Measurements from ENCODE around the gene GALNT1. TPM values are rescaled to one million over a fixed set of nuclear protein-coding genes. Genes with fewer than 3 reads are reported as not detected.
"Not testable (repeated sequence)": the region's sequence is repeated elsewhere in the genome, so short reads cannot be mapped to it uniquely, and the experiment has no call there.

The GALNT1 gene
- polyA plus RNA-seq (2013, experiment 1 of 2) = 56.1 TPM
- 59.6 TPM for polyA plus RNA-seq (2013, experiment 2 of 2)

GRCh38 chr18:35581546-35581897 lies at the start of gene GALNT1:
Gene GALNT1 (plus strand): TSS chr18:35581740. CDS start chr18:35654663, 72,923 bp downstream.
- Histone ChIP-seq H3K4me1 (ENCODE audit: insufficient read depth, low read length) (peaks cover 20% of the 10 kb centered on the region), H3K27ac (ENCODE audit: low read depth, low read length) (peak within 1 kb of the TSS; percentile 88), H3K27me3 (ENCODE audit: insufficient read depth, low read length) (peaks cover 20% of the 10 kb centered on the region), H3K9ac (ENCODE audit: low read depth, low read length) (peak within 1 kb of the TSS; percentile 87), H3K4me3 (ENCODE audit: low read length) (peak within 1 kb of the TSS; percentile 93), H3K36me3 (ENCODE audit: insufficient read depth, low read length) (0 out of 2 replicates have a peak, but pooled peaks cover 3% of the 10 kb centered on the region), H3K9me3 (ENCODE audit: insufficient read depth, low read depth, low read length) (peaks cover 20% of the 10 kb centered on the region)
- under 1% methylated on average over 39 of the region's 74 CpGs for WGBS

GRCh38 chr18:35533916-35534405 lies 47.6 kb upstream of the GALNT1 start:
- peaks cover 23% of the 10 kb centered on the region; the same call in 1 of the 2 replicates for H3K9me3 ChIP-seq (ENCODE audit: insufficient read depth, low read depth, low read length)
- no peaks in the 10 kb centered on the region for H3K4me1 ChIP-seq (ENCODE audit: insufficient read depth, low read length)
- H3K4me3 ChIP-seq (ENCODE audit: low read length) = no peak overlapping the region
- WGBS = 90% methylated on average over 2 of the region's 2 CpGs
- no peaks in the 10 kb centered on the region for H3K36me3 ChIP-seq (ENCODE audit: insufficient read depth, low read length)
- no peak overlapping the region for H3K27ac ChIP-seq (ENCODE audit: low read depth, low read length)
- no peaks in the 10 kb centered on the region for H3K27me3 ChIP-seq (ENCODE audit: insufficient read depth, low read length)
- no peak overlapping the region for H3K9ac ChIP-seq (ENCODE audit: low read depth, low read length)

- H3K4me1 ChIP-seq (ENCODE audit: insufficient read depth, low read length) = no peaks in the 10 kb centered on the region
- no peak overlapping the region for H3K9ac ChIP-seq (ENCODE audit: low read depth, low read length)
- no peaks in the 10 kb centered on the region for H3K36me3 ChIP-seq (ENCODE audit: insufficient read depth, low read length)
- H3K9me3 ChIP-seq (ENCODE audit: insufficient read depth, low read depth, low read length) = peaks cover 26% of the 10 kb centered on the region; the same call in 1 of the 2 replicates
- no peak overlapping the region for H3K27ac ChIP-seq (ENCODE audit: low read depth, low read length)
- H3K4me3 ChIP-seq (ENCODE audit: low read length) = no peak overlapping the region
- 96% methylated on average over 1 of the region's 1 CpG for WGBS
- no peaks in the 10 kb centered on the region for H3K27me3 ChIP-seq (ENCODE audit: insufficient read depth, low read length)
These were observed 46.2 kb upstream of the GALNT1 start for GRCh38 chr18:35535297-35535696.

GRCh38 chr18:35542356-35542755 lies 39.2 kb upstream of the GALNT1 start:
- Histone ChIP-seq H3K36me3 (ENCODE audit: insufficient read depth, low read length) (no peaks in the 10 kb centered on the region), H3K27me3 (ENCODE audit: insufficient read depth, low read length) (no peaks in the 10 kb centered on the region), H3K9me3 (ENCODE audit: insufficient read depth, low read depth, low read length) (peaks cover 9% of the 10 kb centered on the region; the same call in 1 of the 2 replicates), H3K27ac (ENCODE audit: low read depth, low read length) (no peak overlapping the region), H3K4me1 (ENCODE audit: insufficient read depth, low read length) (no peaks in the 10 kb centered on the region), H3K4me3 (ENCODE audit: low read length) (no peak overlapping the region), H3K9ac (ENCODE audit: low read depth, low read length) (no peak overlapping the region)

GRCh38 chr18:35547008-35547605 lies 34.4 kb upstream of the GALNT1 start:
- 93% methylated on average over 2 of the region's 2 CpGs for WGBS
- Histone ChIP-seq H3K9ac (ENCODE audit: low read depth, low read length) (no peak overlapping the region), H3K4me3 (ENCODE audit: low read length) (no peak overlapping the region), H3K9me3 (ENCODE audit: insufficient read depth, low read depth, low read length) (no peaks in the 10 kb centered on the region), H3K4me1 (ENCODE audit: insufficient read depth, low read length) (no peaks in the 10 kb centered on the region), H3K36me3 (ENCODE audit: insufficient read depth, low read length) (no peaks in the 10 kb centered on the region), H3K27ac (ENCODE audit: low read depth, low read length) (no peak overlapping the region), H3K27me3 (ENCODE audit: insufficient read depth, low read length) (no peaks in the 10 kb centered on the region)

- Histone ChIP-seq H3K27me3 (ENCODE audit: insufficient read depth, low read length) (no peaks in the 10 kb centered on the region), H3K36me3 (ENCODE audit: insufficient read depth, low read length) (no peaks in the 10 kb centered on the region), H3K27ac (ENCODE audit: low read depth, low read length) (no peak overlapping the region), H3K9ac (ENCODE audit: low read depth, low read length) (no peak overlapping the region), H3K9me3 (ENCODE audit: insufficient read depth, low read depth, low read length) (no peaks in the 10 kb centered on the region), H3K4me3 (ENCODE audit: low read length) (no peak overlapping the region), H3K4me1 (ENCODE audit: insufficient read depth, low read length) (no peaks in the 10 kb centered on the region)
- 89% methylated on average over 1 of the region's 1 CpG for WGBS
These were observed 32.0 kb upstream of the GALNT1 start for GRCh38 chr18:35549564-35549963.

GRCh38 chr18:35553300-35553699 lies 28.2 kb upstream of the GALNT1 start:
- H3K4me1 ChIP-seq (ENCODE audit: insufficient read depth, low read length) = no peaks in the 10 kb centered on the region
- H3K36me3 ChIP-seq (ENCODE audit: insufficient read depth, low read length) = no peaks in the 10 kb centered on the region
- H3K4me3 ChIP-seq (ENCODE audit: low read length) = no peak overlapping the region
- H3K27me3 ChIP-seq (ENCODE audit: insufficient read depth, low read length) = no peaks in the 10 kb centered on the region
- no peaks in the 10 kb centered on the region for H3K9me3 ChIP-seq (ENCODE audit: insufficient read depth, low read depth, low read length)
- H3K9ac ChIP-seq (ENCODE audit: low read depth, low read length) = no peak overlapping the region
- 100% methylated on average over 2 of the region's 2 CpGs for WGBS
- H3K27ac ChIP-seq (ENCODE audit: low read depth, low read length) = no peak overlapping the region

GRCh38 chr18:35555538-35555937 lies 26.0 kb upstream of the GALNT1 start:
- not testable (repeated sequence) for H3K9ac ChIP-seq (ENCODE audit: low read depth, low read length); H3K27ac ChIP-seq (ENCODE audit: low read depth, low read length); H3K36me3 ChIP-seq (ENCODE audit: insufficient read depth, low read length); H3K4me1 ChIP-seq (ENCODE audit: insufficient read depth, low read length); H3K9me3 ChIP-seq (ENCODE audit: insufficient read depth, low read depth, low read length); H3K27me3 ChIP-seq (ENCODE audit: insufficient read depth, low read length); H3K4me3 ChIP-seq (ENCODE audit: low read length)
- WGBS = 96% methylated on average over 5 of the region's 5 CpGs

- Histone ChIP-seq H3K36me3 (ENCODE audit: insufficient read depth, low read length) (no peaks in the 10 kb centered on the region), H3K9ac (ENCODE audit: low read depth, low read length) (no peak overlapping the region), H3K9me3 (ENCODE audit: insufficient read depth, low read depth, low read length) (no peaks in the 10 kb centered on the region), H3K4me3 (ENCODE audit: low read length) (no peak overlapping the region), H3K4me1 (ENCODE audit: insufficient read depth, low read length) (no peaks in the 10 kb centered on the region), H3K27me3 (ENCODE audit: insufficient read depth, low read length) (no peaks in the 10 kb centered on the region; the same call in 1 of the 2 replicates), H3K27ac (ENCODE audit: low read depth, low read length) (no peak overlapping the region)
These were observed 21.7 kb upstream of the GALNT1 start for GRCh38 chr18:35559867-35560266.

- Histone ChIP-seq H3K4me3 (ENCODE audit: low read length) (no peak overlapping the region), H3K36me3 (ENCODE audit: insufficient read depth, low read length) (no peaks in the 10 kb centered on the region), H3K4me1 (ENCODE audit: insufficient read depth, low read length) (no peaks in the 10 kb centered on the region), H3K27ac (ENCODE audit: low read depth, low read length) (no peak overlapping the region), H3K9ac (ENCODE audit: low read depth, low read length) (no peak overlapping the region), H3K27me3 (ENCODE audit: insufficient read depth, low read length) (no peaks in the 10 kb centered on the region), H3K9me3 (ENCODE audit: insufficient read depth, low read depth, low read length) (no peaks in the 10 kb centered on the region)
- WGBS = 79% methylated on average over 3 of the region's 3 CpGs
These were observed 16.6 kb upstream of the GALNT1 start for GRCh38 chr18:35564795-35565453.

- Histone ChIP-seq H3K27me3 (ENCODE audit: insufficient read depth, low read length) (no peaks in the 10 kb centered on the region), H3K4me1 (ENCODE audit: insufficient read depth, low read length) (no peaks in the 10 kb centered on the region), H3K4me3 (ENCODE audit: low read length) (no peak overlapping the region), H3K36me3 (ENCODE audit: insufficient read depth, low read length) (no peaks in the 10 kb centered on the region), H3K9me3 (ENCODE audit: insufficient read depth, low read depth, low read length) (no peaks in the 10 kb centered on the region), H3K27ac (ENCODE audit: low read depth, low read length) (no peak overlapping the region), H3K9ac (ENCODE audit: low read depth, low read length) (no peak overlapping the region)
- WGBS = 90% methylated on average over 3 of the region's 4 CpGs
These were observed 15.5 kb upstream of the GALNT1 start for GRCh38 chr18:35566019-35566418.
